AG08396 (cell line): ENCODE measurements around the gene PCNX2.

Source experiments
- DNase-seq: peaks from one replicate; pipeline ENCODE4 v3.0.0; 2012; ENCODE audit warnings: low spot score, mixed read lengths

Gene PCNX2

GRCh38 chr1:233060461-233060994 is 235.0 kb downstream of the PCNX2 start:
- no peak for DNase-seq

- DNase-seq, result no peak
These were observed 237.7 kb downstream of the PCNX2 start for GRCh38 chr1:233057836-233058235.

GRCh38 chr1:233055879-233056641 is 239.5 kb downstream of the PCNX2 start:
- DNase-seq, result no peak

- no peak for DNase-seq
These were observed 249.9 kb downstream of the PCNX2 start for GRCh38 chr1:233045588-233045987.

- no peak for DNase-seq
These were observed 252.7 kb downstream of the PCNX2 start for GRCh38 chr1:233042834-233043233.

GRCh38 chr1:233040494-233040893 is 255.0 kb downstream of the PCNX2 start:
- no peak for DNase-seq

GRCh38 chr1:233038581-233038980 is 256.9 kb downstream of the PCNX2 start:
- DNase-seq, result no peak

- no peak for DNase-seq
These were observed 257.7 kb downstream of the PCNX2 start for GRCh38 chr1:233037843-233038242.

GRCh38 chr1:233034836-233035235 is 260.7 kb downstream of the PCNX2 start:
- DNase-seq, result no peak

- no peak for DNase-seq
These were observed 262.2 kb downstream of the PCNX2 start for GRCh38 chr1:233033361-233033760.

GRCh38 chr1:233032916-233033315 is 262.6 kb downstream of the PCNX2 start:
- DNase-seq, result no peak

- no peak for DNase-seq
These were observed 264.0 kb downstream of the PCNX2 start for GRCh38 chr1:233031521-233031920.

- no peak for DNase-seq
These were observed 268.5 kb downstream of the PCNX2 start for GRCh38 chr1:233027046-233027445.

GRCh38 chr1:233025567-233025966 is 270.0 kb downstream of the PCNX2 start:
- no peak for DNase-seq

- no peak for DNase-seq
These were observed 270.4 kb downstream of the PCNX2 start for GRCh38 chr1:233025157-233025556.

GRCh38 chr1:233024199-233024598 is 271.3 kb downstream of the PCNX2 start:
- DNase-seq, result no peak

- no peak for DNase-seq
These were observed 273.3 kb downstream of the PCNX2 start for GRCh38 chr1:233022246-233022645.

GRCh38 chr1:233020426-233020825 is 275.1 kb downstream of the PCNX2 start:
- DNase-seq, result no peak

GRCh38 chr1:233019778-233020325 is 275.7 kb downstream of the PCNX2 start:
- DNase-seq, result no peak

- no peak for DNase-seq
These were observed 276.4 kb downstream of the PCNX2 start for GRCh38 chr1:233019083-233019482.

GRCh38 chr1:233016798-233017197 is 278.7 kb downstream of the PCNX2 start:
- no peak for DNase-seq

GRCh38 chr1:233015965-233016364 is 279.6 kb downstream of the PCNX2 start:
- no peak for DNase-seq

- DNase-seq, result no peak
These were observed 283.5 kb downstream of the PCNX2 start for GRCh38 chr1:233012021-233012420.

GRCh38 chr1:233010146-233010545 is 285.4 kb downstream of the PCNX2 start:
- no peak for DNase-seq
